Adrenal gland (tissue), 12 donors: Measurements from ENCODE around the gene RASA3. TPM values are rescaled to one million over a fixed set of nuclear protein-coding genes. Genes with fewer than 3 reads are reported as not detected.

ENCODE experiments used
- DNase-seq, 7 donors: peaks; one replicate each; pipeline ENCODE4 v3.0.0-alpha.2; 2019 to 2020
- H3K27ac ChIP-seq, 5 donors: fragments of 200-600 bp; sonication (generic) in 4 of 5; 1 replicate in 3 of 5; 2 replicates in 2 of 5; pipeline versions ENCODE4 v1.5.1 to v1.8.0; 2016 to 2020; ENCODE audit warnings: mild to moderate bottlenecking in 1 of 5
- H3K27me3 ChIP-seq: fragments of 200-600 bp; 2 replicates; pipeline ENCODE4 v1.8.0; 2021
- H3K36me3 ChIP-seq, 2 donors: fragments of 200-600 bp; replicated peaks in 1 of 2; 1 replicate in 1 of 2; 2 replicates in 1 of 2; pipeline versions ENCODE4 v1.5.1 to v1.8.0; 2018 to 2022
- H3K4me1 ChIP-seq, 2 donors: fragments of 200-600 bp; replicated peaks in 1 of 2; 1 replicate in 1 of 2; 2 replicates in 1 of 2; pipeline versions ENCODE4 v1.5.1 to v1.8.0; 2018 to 2021
- H3K4me3 ChIP-seq, 4 donors: fragments of 200-600 bp; sonication (generic) in 3 of 4; one replicate each; pipeline ENCODE4 v1.5.1; 2016 to 2018
- H3K9me3 ChIP-seq, 3 donors: fragments of 200-600 bp; sonication (generic) in 1 of 3; replicated peaks in 1 of 3; 1 replicate in 2 of 3; 2 replicates in 1 of 3; pipeline versions ENCODE4 v1.5.1 to v1.8.0; 2016 to 2021
- CTCF ChIP-seq, 6 experiments: fragments of 450-650 bp in 4 of 6; fragments of 200-600 bp in 2 of 6; sonication (generic) in 1 of 6; IDR thresholded peaks; 1 replicate in 5 of 6; 2 replicates in 1 of 6; pipeline versions ENCODE4 v1.5.1 to v1.8.0; 2016 to 2021; ENCODE audit warnings: antibody characterized with exemption in 6 of 6, mild to moderate bottlenecking in 2 of 6, moderate library complexity in 1 of 6
- POLR2A ChIP-seq, 2 donors: fragments of 450-650 bp; IDR thresholded peaks; one replicate each; pipeline ENCODE4 v1.6.1; 2017; ENCODE audit warnings: antibody characterized with exemption in 2 of 2, mild to moderate bottlenecking in 2 of 2, moderate library complexity in 1 of 2
- WGBS, 4 donors: extraction: QIAGEN DNeasy Blood & Tissue Kit in 2 of 4; methylation state at CpG; one replicate each; pipeline versions ENCODE4 v1.1.5 to v1.1.7; 2013 to 2017; 5-methylcytosine and 5-hydroxymethylcytosine counted together
- intact Hi-C, 2 donors: fragments of 100-400 bp; cut with DNase I; formaldehyde crosslinking; loops; one replicate each; pipeline versions ENCODE4 v1.14.1 to v1.15.0; 2022 to 2023
- polyA plus RNA-seq, 3 donors: library from polyadenylated mRNA; stranded (reverse); fragments of 200-250 nt in 2 of 3; fragments of 350-450 nt in 1 of 3; fragmentation: Illumina TruSeq in 1 of 3; extraction: RNeasy Lipid Tissue Mini Kit (QIAGEN cat#74804) in 1 of 3; gene quantifications; one replicate each; pipeline ENCODE4 v1.2.3, GENCODE V29; 2013 to 2014
- total RNA-seq, 9 donors: library from RNA; depleted of rRNA in 4 of 9; stranded (reverse); fragments of >200 nt in 4 of 9; fragments of 120-200 nt in 1 of 9; fragmentation: NEBNext Ultra II Directional in 1 of 9; extraction: Animal tissue kit (Norgen Biotek cat#: 25700) in 1 of 9; gene quantifications; one replicate each; pipeline versions ENCODE4 v1.1.0 to v1.2.4, GENCODE V29; 2013 to 2023
- donor health status: healthy with polysubstance abuse.
- donor health status: Bipolar disorder and iron deficiency.
- donor health status: DM: yes; HTN: yes; CAD: no.
- donor health status: DM: no; HTN: no; CAD: no.
- donor health status: DM: no; HTN: no; CAD: no.
- donor health status: DM: yes; HTN: yes; CAD: no.

Gene RASA3
- total and polyA plus RNA-seq, 12 donors: 2.2 to 11.7 (median 7.3) TPM

- intact Hi-C loops: no loop called here
- DNase-seq: no peak
- peaks cover 0 to 4% of the 10 kb centered on the region in 2 donors for H3K4me1 ChIP-seq
- H3K4me3 ChIP-seq: no peak overlapping the region
- H3K27me3 ChIP-seq: no peaks in the 10 kb centered on the region
- H3K27ac ChIP-seq: peak overlapping the region in 2 of 5 donors; percentile 44 to 56
- 74 to 92% (median 83%) methylated on average over 10 to 12 of the region's 12 CpGs for WGBS, 4 donors
- no peaks in the 10 kb centered on the region for H3K9me3 ChIP-seq
- no peak for TF ChIP-seq CTCF (IDR thresholded peaks at IDR 0.05)
- TF ChIP-seq POLR2A (IDR thresholded peaks at IDR 0.05): no peak
- H3K36me3 ChIP-seq: no peaks in the 10 kb centered on the region
Measured at GRCh38 chr13:114121031-114121430, 11.4 kb downstream of the RASA3 start.

GRCh38 chr13:114120591-114121011 is 11.8 kb downstream of the RASA3 start:
- no peaks in the 10 kb centered on the region for H3K36me3 ChIP-seq
- no peak for DNase-seq
- no peaks in the 10 kb centered on the region for H3K9me3 ChIP-seq
- 34 to 56% (median 42%) methylated on average over 5 to 10 of the region's 10 CpGs for WGBS, 4 donors
- peaks cover 0 to 4% of the 10 kb centered on the region in 2 donors for H3K4me1 ChIP-seq
- no peak for TF ChIP-seq POLR2A (IDR thresholded peaks at IDR 0.05)
- no peak for TF ChIP-seq CTCF (IDR thresholded peaks at IDR 0.05)
- H3K4me3 ChIP-seq: no peak overlapping the region
- no peaks in the 10 kb centered on the region for H3K27me3 ChIP-seq
- peak overlapping the region in 2 of 5 donors; percentile 44 to 56 for H3K27ac ChIP-seq
- intact Hi-C loops: no loop called here

GRCh38 chr13:114119196-114119595 is 13.2 kb downstream of the RASA3 start:
- WGBS, 4 donors: 19 to 40% (median 34%) methylated on average over 2 to 14 of the region's 14 CpGs
- no peak for DNase-seq
- H3K9me3 ChIP-seq: no peaks in the 10 kb centered on the region
- H3K4me1 ChIP-seq: peaks cover 0 to 4% of the 10 kb centered on the region in 2 donors
- peak overlapping the region in 3 of 5 donors; percentile 26 to 91 (median 71) for H3K27ac ChIP-seq
- TF ChIP-seq CTCF (IDR thresholded peaks at IDR 0.05): no peak
- no peak for TF ChIP-seq POLR2A (IDR thresholded peaks at IDR 0.05)
- H3K27me3 ChIP-seq: no peaks in the 10 kb centered on the region
- H3K36me3 ChIP-seq: no peaks in the 10 kb centered on the region
- no peak overlapping the region for H3K4me3 ChIP-seq
- intact Hi-C loops: no loop called here

- Histone ChIP-seq H3K4me1 (peaks cover 0 to 4% of the 10 kb centered on the region in 2 donors), H3K9me3 (no peaks in the 10 kb centered on the region), H3K36me3 (no peaks in the 10 kb centered on the region), H3K4me3 (no peak overlapping the region), H3K27ac (peak overlapping the region in 3 of 5 donors; percentile 26 to 91 (median 71)), H3K27me3 (no peaks in the 10 kb centered on the region)
- no peak for TF ChIP-seq CTCF (IDR thresholded peaks at IDR 0.05)
- no peak for TF ChIP-seq POLR2A (IDR thresholded peaks at IDR 0.05)
- 46 to 52% (median 50%) methylated on average over 10 to 11 of the region's 11 CpGs for WGBS, 4 donors
- no peak for DNase-seq
- intact Hi-C loops: no loop called here
Measured at GRCh38 chr13:114118511-114119123, 13.8 kb downstream of the RASA3 start.
